Neuronal stem cell (in vitro differentiated cells): ENCODE measurements around the gene MARCHF5.

Source experiments
- DNase-seq: peaks from one replicate; pipeline ENCODE4 v3.0.0-alpha.2; 2013; ENCODE audit warnings: low spot score
- H2AFZ ChIP-seq: one replicate; pipeline ENCODE4 v1.6.1; 2013; ENCODE audit warnings: mild to moderate bottlenecking, low read length, inconsistent platforms
- H2AK5ac ChIP-seq: 2 replicates; pipeline ENCODE4 v1.6.1; 2013; ENCODE audit warnings: low read depth, mild to moderate bottlenecking, inconsistent platforms, low read length, moderate library complexity, mixed read lengths
- H2BK120ac ChIP-seq: 2 replicates; pipeline ENCODE4 v1.6.1; 2013; ENCODE audit warnings: low read depth, mild to moderate bottlenecking, inconsistent platforms, low read length, moderate library complexity, mixed read lengths
- H2BK12ac ChIP-seq: one replicate; pipeline ENCODE4 v1.6.1; 2013; ENCODE audit warnings: low read length, inconsistent platforms
- H2BK15ac ChIP-seq: 2 replicates; pipeline ENCODE4 v1.6.1; 2013; ENCODE audit warnings: mild to moderate bottlenecking, low read length, inconsistent platforms, mixed read lengths
- H2BK5ac ChIP-seq: one replicate; pipeline ENCODE4 v1.6.1; 2013; ENCODE audit warnings: inconsistent platforms, mild to moderate bottlenecking, low read length, moderate library complexity
- H3K14ac ChIP-seq: one replicate; pipeline ENCODE4 v1.6.1; 2013; ENCODE audit warnings: low read length, inconsistent platforms
- H3K18ac ChIP-seq: 2 replicates; pipeline ENCODE4 v1.6.1; 2013; ENCODE audit warnings: low read length, inconsistent platforms
- H3K23ac ChIP-seq: 2 replicates; pipeline ENCODE4 v1.6.1; 2013; ENCODE audit warnings: low read depth, mild to moderate bottlenecking, mixed read lengths, low read length, inconsistent platforms; ENCODE audit not compliant: poor library complexity
- H3K27ac ChIP-seq: replicated peaks from 3 replicates; pipeline ENCODE4 v1.5.1; 2013; ENCODE audit warnings: low read length, inconsistent platforms
- H3K27me3 ChIP-seq, 3 experiments: 2 replicates each; pipeline ENCODE4 v1.6.1; 2013; ENCODE audit warnings: low read length in 3 of 3, mild to moderate bottlenecking in 2 of 3, inconsistent platforms in 1 of 3, low read depth in 1 of 3, mixed read lengths in 1 of 3, moderate library complexity in 1 of 3; ENCODE audit not compliant: control insufficient read depth in 3 of 3, insufficient read depth in 3 of 3
- H3K36me3 ChIP-seq, 2 donors: replicated peaks in 1 of 2; 2 replicates each; pipeline ENCODE4 v1.6.1; 2013; ENCODE audit warnings: low read length in 2 of 2; ENCODE audit not compliant: control insufficient read depth in 2 of 2, insufficient read depth in 2 of 2
- H3K4ac ChIP-seq: 2 replicates; pipeline ENCODE4 v1.6.1; 2013; ENCODE audit warnings: inconsistent platforms, mild to moderate bottlenecking, low read length, moderate library complexity
- H3K4me1 ChIP-seq, 2 donors: 1 replicate in 1 of 2; 2 replicates in 1 of 2; pipeline ENCODE4 v1.6.1; 2013; ENCODE audit warnings: low read length in 2 of 2, low read depth in 1 of 2; ENCODE audit not compliant: control insufficient read depth in 2 of 2, insufficient read depth in 1 of 2
- H3K4me2 ChIP-seq: one replicate; pipeline ENCODE4 v1.6.1; 2013; ENCODE audit warnings: mild to moderate bottlenecking, low read length, inconsistent platforms; ENCODE audit not compliant: insufficient read depth, poor library complexity, severe bottlenecking
- H3K4me3 ChIP-seq, 2 donors: 2 replicates each; pipeline ENCODE4 v1.5.1; 2013; ENCODE audit warnings: low read length in 2 of 2, mild to moderate bottlenecking in 2 of 2, inconsistent platforms in 1 of 2, moderate library complexity in 1 of 2
- H3K79me1 ChIP-seq: one replicate; pipeline ENCODE4 v1.6.1; 2013; ENCODE audit warnings: low read depth, mild to moderate bottlenecking, inconsistent platforms, low read length, moderate library complexity
- H3K9ac ChIP-seq: one replicate; pipeline ENCODE4 v1.6.1; 2013; ENCODE audit warnings: mild to moderate bottlenecking, low read depth, low read length, inconsistent platforms; ENCODE audit not compliant: poor library complexity
- H3K9me3 ChIP-seq, 2 donors: replicated peaks in 1 of 2; 2 replicates each; pipeline versions ENCODE3 to v1.6.1; 2013; ENCODE audit warnings: low read length in 2 of 2, mild to moderate bottlenecking in 2 of 2, inconsistent platforms in 1 of 2, low read depth in 1 of 2, mixed read lengths in 1 of 2, moderate library complexity in 1 of 2; ENCODE audit not compliant: control insufficient read depth in 2 of 2, insufficient read depth in 1 of 2
- H4K8ac ChIP-seq: one replicate; pipeline ENCODE4 v1.6.1; 2013; ENCODE audit warnings: low read depth, mild to moderate bottlenecking, inconsistent platforms, low read length, moderate library complexity
- H4K91ac ChIP-seq: one replicate; pipeline ENCODE4 v1.6.1; 2013; ENCODE audit warnings: low read length, low read depth, mild to moderate bottlenecking, inconsistent platforms; ENCODE audit not compliant: poor library complexity
- WGBS, 2 donors: extraction: QIAGEN DNeasy Blood & Tissue Kit; methylation state at CpG; one replicate each; pipeline ENCODE4 v1.1.7; 2013; ENCODE audit warnings: missing lambda C conversion rate in 2 of 2, mixed read lengths in 1 of 2; ENCODE audit not compliant: insufficient read length in 2 of 2, insufficient replicate concordance in 1 of 2; ENCODE audit errors: extremely low coverage in 2 of 2; 5-methylcytosine and 5-hydroxymethylcytosine counted together

Gene MARCHF5

GRCh38 chr10:92350411-92350810 is 59.4 kb downstream of the MARCHF5 start:
- Histone ChIP-seq H3K23ac (no peak overlapping the region), H3K4me1 (peaks cover 0 to 2% of the 10 kb centered on the region in 2 donors), H2BK120ac (no peak overlapping the region), H3K9me3 (no peaks in the 10 kb centered on the region), H3K18ac (no peak overlapping the region), H4K8ac (no peak overlapping the region), H4K91ac (no peak overlapping the region), H3K4me2 (no peak overlapping the region), H2BK12ac (no peak overlapping the region), H3K79me1 (no peaks in the 10 kb centered on the region), H2AK5ac (no peak overlapping the region), H2BK5ac (peak overlapping the region; percentile 6), H2BK15ac (no peak overlapping the region), H3K27me3 (no peaks in the 10 kb centered on the region), H3K27ac (no peak overlapping the region), H3K14ac (no peak overlapping the region), H3K4me3 (no peak overlapping the region), H3K4ac (no peak overlapping the region), H3K9ac (no peak overlapping the region), H2AFZ (no peak overlapping the region), H3K36me3 (peaks cover 8 to 82% of the 10 kb centered on the region in 2 donors)
- no CpG with 5 or more reads among the region's 4 CpGs for WGBS, 2 donors
- DNase-seq, result no peak

GRCh38 chr10:92354587-92354986 is 63.6 kb downstream of the MARCHF5 start:
- H3K36me3 ChIP-seq, result peaks cover 6 to 44% of the 10 kb centered on the region in 2 donors
- H3K79me1 ChIP-seq, result no peaks in the 10 kb centered on the region
- H3K4me1 ChIP-seq, result peaks cover 0 to 2% of the 10 kb centered on the region in 2 donors
- H2BK12ac ChIP-seq, result no peak overlapping the region
- no peak overlapping the region for H3K4me2 ChIP-seq
- no CpG with 5 or more reads among the region's 4 CpGs for WGBS, 2 donors
- H2AK5ac ChIP-seq, result no peak overlapping the region
- H3K23ac ChIP-seq, result no peak overlapping the region
- no peak overlapping the region for H3K14ac ChIP-seq
- H3K9ac ChIP-seq, result no peak overlapping the region
- no peak overlapping the region for H3K4me3 ChIP-seq
- H3K27me3 ChIP-seq, result no peaks in the 10 kb centered on the region
- no peak overlapping the region for H3K18ac ChIP-seq
- H3K4ac ChIP-seq, result no peak overlapping the region
- H3K27ac ChIP-seq, result no peak overlapping the region
- H2BK15ac ChIP-seq, result no peak overlapping the region
- no peak for DNase-seq
- no peak overlapping the region for H2AFZ ChIP-seq
- H4K8ac ChIP-seq, result no peak overlapping the region
- H2BK5ac ChIP-seq, result no peak overlapping the region
- no peak overlapping the region for H4K91ac ChIP-seq
- no peaks in the 10 kb centered on the region for H3K9me3 ChIP-seq
- H2BK120ac ChIP-seq, result no peak overlapping the region

- no peak overlapping the region for H3K4ac ChIP-seq
- H2AK5ac ChIP-seq, result no peak overlapping the region
- no peak overlapping the region for H2AFZ ChIP-seq
- no peak overlapping the region for H3K9ac ChIP-seq
- H3K36me3 ChIP-seq, result peaks cover 1 to 30% of the 10 kb centered on the region in 2 donors
- no peak overlapping the region for H3K23ac ChIP-seq
- H2BK12ac ChIP-seq, result no peak overlapping the region
- H3K14ac ChIP-seq, result no peak overlapping the region
- H3K79me1 ChIP-seq, result no peaks in the 10 kb centered on the region
- H3K27me3 ChIP-seq, result no peaks in the 10 kb centered on the region
- no peak overlapping the region for H2BK15ac ChIP-seq
- H3K4me2 ChIP-seq, result no peak overlapping the region
- H3K4me1 ChIP-seq, result peaks cover 0 to 2% of the 10 kb centered on the region in 2 donors
- no peaks in the 10 kb centered on the region for H3K9me3 ChIP-seq
- no peak for DNase-seq
- no CpG with 5 or more reads among the region's 7 CpGs for WGBS, 2 donors
- no peak overlapping the region for H2BK5ac ChIP-seq
- no peak overlapping the region for H4K8ac ChIP-seq
- no peak overlapping the region for H3K18ac ChIP-seq
- no peak overlapping the region for H4K91ac ChIP-seq
- H3K4me3 ChIP-seq, result no peak overlapping the region
- no peak overlapping the region for H3K27ac ChIP-seq
- no peak overlapping the region for H2BK120ac ChIP-seq
Observed at GRCh38 chr10:92356041-92356440, 65.1 kb downstream of the MARCHF5 start.

GRCh38 chr10:92363498-92363897 is 72.5 kb downstream of the MARCHF5 start:
- Histone ChIP-seq H2BK120ac (no peak overlapping the region), H3K4ac (no peak overlapping the region), H3K4me2 (no peak overlapping the region), H2BK5ac (no peak overlapping the region), H3K9ac (no peak overlapping the region), H3K18ac (no peak overlapping the region), H2BK15ac (no peak overlapping the region), H3K4me3 (no peak overlapping the region), H2AK5ac (no peak overlapping the region), H4K8ac (no peak overlapping the region), H3K36me3 (no peaks in the 10 kb centered on the region), H3K14ac (no peak overlapping the region), H3K27ac (no peak overlapping the region), H2AFZ (no peak overlapping the region), H2BK12ac (no peak overlapping the region), H3K79me1 (no peaks in the 10 kb centered on the region), H3K4me1 (no peaks in the 10 kb centered on the region), H3K23ac (no peak overlapping the region), H3K27me3 (no peaks in the 10 kb centered on the region), H4K91ac (no peak overlapping the region), H3K9me3 (no peaks in the 10 kb centered on the region)
- no CpG with 5 or more reads among the region's 4 CpGs for WGBS, 2 donors
- DNase-seq, result no peak
